Measurements from ENCODE around the gene ADRA1B.
"Not testable (repeated sequence)": the region's sequence is repeated elsewhere in the genome, so short reads cannot be mapped to it uniquely, and the experiment has no call there.

Gene ADRA1B

DNA sequence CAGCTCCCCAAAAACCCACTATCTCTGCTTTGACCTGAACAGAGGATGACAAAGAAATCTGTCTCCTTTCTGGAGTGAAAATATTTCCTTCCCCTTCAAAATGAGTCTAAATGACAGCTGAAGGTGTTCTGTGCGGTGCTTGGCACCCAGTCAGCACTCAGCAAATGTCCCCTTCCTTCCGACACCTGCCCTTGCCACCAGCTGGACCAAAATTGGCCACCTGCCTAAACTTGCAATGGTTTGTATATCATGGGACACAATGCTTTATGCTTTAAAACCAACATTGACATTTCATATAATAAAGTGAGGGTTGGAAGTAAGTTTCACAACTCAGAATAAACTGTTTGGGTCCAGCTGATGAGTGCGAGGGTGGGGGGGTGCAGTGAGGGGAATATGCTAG lies 85.2 kb downstream of the ADRA1B start:
- FAIRE-seq: no peak
- no peak for DNase-seq (ENCODE audit: extremely low spot score, insufficient read length, low read depth)

GRCh38 chr5:160007514-160007913 lies 91.2 kb downstream of the ADRA1B start:
- FAIRE-seq (no peak), DNase-seq (ENCODE audit: extremely low spot score, insufficient read length, low read depth) (no peak)

DNA sequence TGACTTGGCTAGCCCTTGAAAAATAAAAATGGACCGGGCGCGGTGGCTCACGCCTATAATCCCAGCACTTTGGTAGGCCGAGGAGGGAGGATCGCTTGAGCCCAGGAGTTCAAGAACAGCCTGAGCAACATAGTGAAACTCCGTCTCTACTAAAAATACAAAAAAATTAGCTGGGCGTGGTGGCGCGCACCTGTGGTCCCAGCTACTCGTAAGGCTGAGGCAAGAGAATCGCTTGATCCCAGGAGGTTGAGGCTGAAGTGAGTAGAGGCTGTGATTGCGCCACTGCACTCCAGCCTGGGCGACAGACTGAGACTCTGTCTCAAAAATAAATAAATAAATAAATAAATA lies 92.2 kb downstream of the ADRA1B start:
- not testable (repeated sequence) for DNase-seq (ENCODE audit: extremely low spot score, insufficient read length, low read depth); FAIRE-seq

GRCh38 chr5:160008877-160009590 lies 92.8 kb downstream of the ADRA1B start, which contains the start of gene TTC1:
Gene TTC1 (plus strand): TSS chr5:160009139. CDS start chr5:160010529, 1,390 bp downstream.
- DNase-seq (ENCODE audit: extremely low spot score, insufficient read length, low read depth): peak; percentile 87
- FAIRE-seq: peak; percentile 99

DNA sequence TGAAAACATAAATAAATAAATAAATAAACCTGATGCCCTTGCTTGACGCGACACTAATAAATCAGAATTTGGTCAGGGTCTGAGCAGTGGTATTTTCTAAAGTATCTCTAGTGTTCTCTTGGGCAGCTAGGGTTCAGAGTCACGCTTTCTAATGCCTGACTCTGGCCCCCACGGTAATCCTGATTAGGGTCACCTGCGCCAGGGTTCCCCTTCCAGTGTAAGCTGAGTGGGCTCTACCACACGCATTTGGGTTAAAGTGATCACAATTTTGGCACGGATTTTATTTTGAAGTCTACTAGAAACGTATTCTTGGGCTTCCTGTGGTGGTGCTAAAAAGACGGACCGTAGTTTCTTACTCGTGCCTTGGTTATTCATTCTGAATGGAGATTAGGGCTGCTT lies 93.3 kb downstream of the ADRA1B start:
- DNase-seq (ENCODE audit: extremely low spot score, insufficient read length, low read depth) (no peak), FAIRE-seq (no peak)

DNA sequence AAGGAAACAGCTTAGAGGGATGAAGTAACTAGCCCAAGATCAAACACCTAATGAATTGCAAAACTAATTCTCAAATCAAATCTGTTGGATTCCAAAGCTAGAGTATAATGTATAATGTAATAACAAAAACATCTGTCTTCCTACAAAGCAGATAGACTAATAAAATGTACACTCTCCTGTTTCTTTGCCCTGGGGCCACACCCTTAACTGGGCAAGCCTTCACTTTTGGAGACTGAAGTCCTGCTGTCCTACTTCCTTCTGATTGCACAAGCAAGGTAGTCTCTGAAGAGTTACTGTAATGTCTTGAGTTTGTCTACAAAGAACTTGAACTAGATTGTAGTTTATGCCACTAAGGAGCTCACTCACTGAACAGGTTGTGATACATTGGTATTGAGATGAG lies 95.2 kb downstream of the ADRA1B start:
- FAIRE-seq: no peak
- no peak for DNase-seq (ENCODE audit: extremely low spot score, insufficient read length, low read depth)

GRCh38 chr5:160014197-160014596 lies 97.9 kb downstream of the ADRA1B start:
- not testable (repeated sequence) for DNase-seq (ENCODE audit: extremely low spot score, insufficient read length, low read depth); FAIRE-seq

DNA sequence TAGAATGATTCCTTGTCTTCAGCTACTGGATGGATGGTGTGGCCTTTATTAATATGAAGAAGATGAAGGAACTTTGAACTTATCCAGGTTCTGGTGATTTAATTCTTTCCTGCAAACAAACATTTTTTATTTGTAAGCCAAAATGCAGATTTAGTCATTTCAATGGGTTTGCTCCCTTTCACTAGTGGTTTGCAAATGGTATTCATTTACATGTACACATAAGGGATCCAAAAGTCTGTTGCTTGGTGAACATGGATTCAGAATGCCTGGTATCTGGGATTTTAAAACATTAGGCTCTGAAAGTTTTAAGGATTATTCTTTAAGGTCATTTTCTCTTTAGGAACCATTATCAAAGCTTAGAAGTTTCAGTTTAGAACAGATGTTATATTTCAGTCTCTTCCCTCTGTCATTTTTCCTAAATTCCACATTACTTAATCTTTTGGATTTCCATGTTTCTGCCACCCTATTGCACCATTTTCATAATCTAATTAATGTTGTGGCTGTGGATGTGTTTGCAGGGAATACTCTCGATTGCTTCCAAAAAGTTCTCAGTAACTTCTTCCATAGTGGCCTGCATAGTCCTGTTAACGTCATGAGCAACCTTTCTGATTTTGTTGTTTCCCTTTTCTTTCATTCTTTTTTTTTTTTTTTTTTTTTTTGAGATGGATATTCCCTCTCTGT lies 102.8 kb downstream of the ADRA1B start:
- no peak for DNase-seq (ENCODE audit: extremely low spot score, insufficient read length, low read depth)
- FAIRE-seq: no peak

DNA sequence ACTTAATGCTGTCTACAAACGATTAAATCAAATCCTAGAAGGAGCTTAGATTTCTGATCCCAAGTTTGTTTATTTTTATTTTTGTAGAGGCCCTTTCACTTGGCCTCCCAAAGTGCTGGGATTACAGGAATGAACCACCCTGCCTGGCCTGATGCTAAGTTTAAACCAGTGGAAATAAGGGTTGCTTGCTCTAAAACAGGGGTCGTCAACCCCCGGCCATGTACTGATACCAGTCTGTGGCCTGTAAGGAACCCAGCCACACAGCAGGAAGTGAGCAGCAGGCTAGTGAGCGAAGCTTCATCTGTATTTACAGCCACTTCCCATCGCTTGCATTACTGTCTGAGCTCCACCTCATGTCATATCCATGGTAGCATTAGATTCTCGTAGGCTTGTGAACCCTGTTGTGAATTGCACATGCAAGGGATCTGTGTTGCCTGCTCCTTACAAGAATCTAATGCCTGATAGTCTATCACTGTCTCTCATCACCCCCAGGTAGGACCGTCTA lies 104.0 kb downstream of the ADRA1B start:
- FAIRE-seq: no peak

GRCh38 chr5:160020964-160021363 lies 104.7 kb downstream of the ADRA1B start:
- FAIRE-seq: no peak

More for the DNA sequence above, 104.0 kb downstream of the ADRA1B start:
- no peak for DNase-seq (ENCODE audit: extremely low spot score, insufficient read length, low read depth)

DNA sequence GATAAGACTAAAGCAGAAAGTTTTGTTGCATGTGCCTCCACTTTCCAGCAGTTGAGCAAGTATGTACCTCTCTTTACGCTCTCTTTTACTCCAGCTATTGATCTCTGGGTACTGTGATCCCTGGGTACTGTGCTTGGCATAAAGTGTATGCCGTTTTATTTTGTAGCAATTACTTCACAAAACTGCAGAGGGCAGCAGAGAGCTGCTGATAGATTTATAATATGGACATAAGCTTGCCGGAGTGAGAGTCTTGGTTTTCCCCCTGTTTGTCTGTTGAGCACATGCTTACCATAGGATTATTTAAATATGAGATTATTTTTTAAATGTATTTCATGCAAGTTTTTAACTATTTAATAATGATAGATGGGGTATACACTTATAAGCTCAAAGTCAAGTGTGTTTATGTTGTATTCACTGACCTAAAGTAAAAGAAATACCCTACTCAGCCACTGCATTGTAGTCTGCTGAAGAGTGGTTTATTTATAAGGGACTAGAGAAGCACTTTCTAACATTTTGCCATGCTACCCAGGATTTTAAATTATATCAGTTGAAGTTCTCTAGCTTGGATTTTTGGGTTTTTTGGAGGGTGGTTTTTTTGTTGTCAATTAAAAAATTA lies 105.7 kb downstream of the ADRA1B start:
- peak; percentile 84 for FAIRE-seq
- peak; percentile 14 for DNase-seq (ENCODE audit: extremely low spot score, insufficient read length, low read depth)

More at GRCh38 chr5:160020964-160021363, 104.7 kb downstream of the ADRA1B start:
- DNase-seq (ENCODE audit: extremely low spot score, insufficient read length, low read depth): no peak
